Measurements from ENCODE around the gene SND1. TPM values are rescaled to one million over a fixed set of nuclear protein-coding genes. Genes with fewer than 3 reads are reported as not detected.

Gene SND1
- total and polyA plus RNA-seq, 2 donors (not counting 3 experiments of a cell fraction or from before 2014, with no cell fraction given), result 116 to 249 TPM

DNA sequence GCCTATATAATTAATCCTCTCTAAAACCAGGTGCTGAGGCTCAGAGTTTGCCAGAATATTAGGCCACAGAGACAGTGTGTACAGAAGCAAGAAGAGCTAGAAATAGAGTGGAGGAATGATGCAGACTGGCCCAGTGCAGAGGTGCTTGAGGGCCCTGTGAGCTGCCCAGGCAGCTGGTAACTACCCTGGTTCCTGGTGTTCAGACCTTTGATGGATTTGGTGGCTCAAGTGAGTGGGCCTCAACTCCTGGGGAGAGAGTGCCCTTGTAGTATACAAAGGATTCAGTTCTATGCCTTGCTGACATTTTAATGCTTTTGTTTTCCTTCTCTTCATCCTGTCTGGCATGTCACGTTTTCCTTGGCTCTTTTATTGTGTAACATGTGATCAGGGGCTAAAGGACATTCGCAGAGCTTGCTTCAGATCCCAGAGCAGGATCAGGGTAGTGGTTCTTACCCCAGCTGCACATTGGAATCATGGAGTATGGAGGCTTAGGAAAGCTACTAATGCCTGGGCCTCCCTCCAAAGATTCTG lies 359.2 kb downstream of the SND1 start:
- POLR2A ChIA-PET, result no interaction called here
- intact Hi-C loops (cut with micrococcal nuclease), result no loop called here
- no peak overlapping the region for H3K27ac ChIP-seq (ENCODE audit: insufficient read depth, low read depth, low read length)
- no peak overlapping the region for H3K4me2 ChIP-seq (ENCODE audit: insufficient read depth, low read length)
- DNase-seq (ENCODE audit: low read depth, low spot score) (peak; percentile 80), FAIRE-seq (peak; percentile 74)
- H4K20me1 ChIP-seq (replicated peaks; ENCODE audit: control insufficient read depth, extremely low read depth, insufficient read depth, low read length), result no peaks in the 10 kb centered on the region
- CTCF ChIA-PET, result interaction anchor here (0.9 to 1.7 kb wide), 4 partner anchors 12 to 303 kb away, joined by 3 to 7 read pairs (median 5); no protein-coding TSS in a partner anchor
- H3K27me3 ChIP-seq (ENCODE audit: control insufficient read depth in 2 of 2, insufficient read depth in 2 of 2, low read length in 2 of 2), result no peaks in the 10 kb centered on the region
- no peaks in the 10 kb centered on the region for H3K9me3 ChIP-seq (replicated peaks; ENCODE audit: control insufficient read depth, insufficient read depth, low read length)
- H2AFZ ChIP-seq (ENCODE audit: low read depth, low read length), result no peak overlapping the region
- H3K79me2 ChIP-seq (ENCODE audit: control insufficient read depth, insufficient read depth, low read length), result no peaks in the 10 kb centered on the region
- H3K9me1 ChIP-seq (replicated peaks; ENCODE audit: control insufficient read depth, extremely low read depth, insufficient read depth, low read length), result no peaks in the 10 kb centered on the region
- no peak overlapping the region for H3K4me3 ChIP-seq (replicated peaks in 1 of 3; ENCODE audit: insufficient read depth in 1 of 3, low read depth in 1 of 3, low read length in 3 of 3)
- no TSS peak for BruUV-seq (replicated peaks)
- no peak for TF ChIP-seq POLR2A (IDR thresholded peaks at IDR 0.05; ENCODE audit: low read depth, low read length)
- TF ChIP-seq MYC (IDR thresholded peaks at IDR 0.05; ENCODE audit: low read depth, low read length), result no peak
- no peak for TF ChIP-seq FOS (IDR thresholded peaks at IDR 0.05; ENCODE audit: borderline replicate concordance, insufficient read depth, low read length)
- no peak for TF ChIP-seq EZH2 (IDR thresholded peaks at IDR 0.05; ENCODE audit: borderline replicate concordance, low read depth, low read length, severe bottlenecking)
- TF ChIP-seq, protein P1, sequence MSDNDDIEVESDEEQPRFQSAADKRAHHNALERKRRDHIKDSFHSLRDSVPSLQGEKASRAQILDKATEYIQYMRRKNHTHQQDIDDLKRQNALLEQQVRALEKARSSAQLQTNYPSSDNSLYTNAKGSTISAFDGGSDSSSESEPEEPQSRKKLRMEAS (IDR thresholded peaks at IDR 0.05; ENCODE audit: insufficient read depth, insufficient read length), result no peak
- no peak for TF ChIP-seq GATA2 (IDR thresholded peaks at IDR 0.05; ENCODE audit: insufficient read depth, insufficient read length, low read depth, low read length)
- TF ChIP-seq JUN (IDR thresholded peaks at IDR 0.05; ENCODE audit: borderline replicate concordance, insufficient read depth, insufficient read length, low read depth), result no peak
- TF ChIP-seq, protein P2, sequence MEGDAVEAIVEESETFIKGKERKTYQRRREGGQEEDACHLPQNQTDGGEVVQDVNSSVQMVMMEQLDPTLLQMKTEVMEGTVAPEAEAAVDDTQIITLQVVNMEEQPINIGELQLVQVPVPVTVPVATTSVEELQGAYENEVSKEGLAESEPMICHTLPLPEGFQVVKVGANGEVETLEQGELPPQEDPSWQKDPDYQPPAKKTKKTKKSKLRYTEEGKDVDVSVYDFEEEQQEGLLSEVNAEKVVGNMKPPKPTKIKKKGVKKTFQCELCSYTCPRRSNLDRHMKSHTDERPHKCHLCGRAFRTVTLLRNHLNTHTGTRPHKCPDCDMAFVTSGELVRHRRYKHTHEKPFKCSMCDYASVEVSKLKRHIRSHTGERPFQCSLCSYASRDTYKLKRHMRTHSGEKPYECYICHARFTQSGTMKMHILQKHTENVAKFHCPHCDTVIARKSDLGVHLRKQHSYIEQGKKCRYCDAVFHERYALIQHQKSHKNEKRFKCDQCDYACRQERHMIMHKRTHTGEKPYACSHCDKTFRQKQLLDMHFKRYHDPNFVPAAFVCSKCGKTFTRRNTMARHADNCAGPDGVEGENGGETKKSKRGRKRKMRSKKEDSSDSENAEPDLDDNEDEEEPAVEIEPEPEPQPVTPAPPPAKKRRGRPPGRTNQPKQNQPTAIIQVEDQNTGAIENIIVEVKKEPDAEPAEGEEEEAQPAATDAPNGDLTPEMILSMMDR (IDR thresholded peaks at IDR 0.05; ENCODE audit: extremely low read depth in 1 of 2, insufficient read depth in 1 of 2, low read depth in 1 of 2, low read length in 2 of 2), result no peak
- TF ChIP-seq POLR2AphosphoS5 (IDR thresholded peaks at IDR 0.05; ENCODE audit: insufficient read depth, low read depth, low read length), result no peak
- no peaks in the 10 kb centered on the region for H3K36me3 ChIP-seq (ENCODE audit: control insufficient read depth in 2 of 2, extremely low read depth in 1 of 2, insufficient read depth in 2 of 2, low read length in 2 of 2)
- H3K4me1 ChIP-seq (ENCODE audit: control insufficient read depth, extremely low read depth, insufficient read depth, low read length), result no peaks in the 10 kb centered on the region
- H3K9ac ChIP-seq (replicated peaks; ENCODE audit: extremely low read depth, insufficient read depth, low read length), result no peak overlapping the region
- dilution Hi-C loops (cut with MboI; ENCODE audit: extremely low pct_ligation_motif_present, low sequenced_read_pairs), result no loop called here

All from endothelial cell of umbilical vein (primary cell).